Measurements from ENCODE around the gene HMOX1. TPM values are rescaled to one million over a fixed set of nuclear protein-coding genes. Genes with fewer than 3 reads are reported as not detected.

Gene HMOX1
- total RNA-seq, 4 donors from 2014 or later = 11.4 to 131 (median 22.2) TPM

- TF ChIP-seq CTCF (IDR thresholded peaks at IDR 0.05 in 4 of 5, conservative IDR thresholded peaks at IDR 0.05 in 1 of 5) = no peak
- no peak for TF ChIP-seq POLR2A (IDR thresholded peaks at IDR 0.05)
- Histone ChIP-seq H3K4me3 (no peak overlapping the region), H3K9me3 (no peaks in the 10 kb centered on the region), H3K27me3 (no peaks in the 10 kb centered on the region), H3K36me3 (peaks cover 0 to 9% of the 10 kb centered on the region in 2 donors), H3K4me1 (peaks cover 5 to 18% of the 10 kb centered on the region in 2 donors), H3K27ac (no peak overlapping the region)
- ATAC-seq (no peak), DNase-seq (no peak)
- in situ Hi-C loops (cut with MboI; ENCODE audit: low sequenced_read_pairs in 4 of 4) = no loop called here
- intact Hi-C loops (cut with DNase I; ENCODE audit: low total_unique reads) = no loop called here
Observed at GRCh38 chr22:35398591-35398973, 17.7 kb downstream of the HMOX1 start.

DNA sequence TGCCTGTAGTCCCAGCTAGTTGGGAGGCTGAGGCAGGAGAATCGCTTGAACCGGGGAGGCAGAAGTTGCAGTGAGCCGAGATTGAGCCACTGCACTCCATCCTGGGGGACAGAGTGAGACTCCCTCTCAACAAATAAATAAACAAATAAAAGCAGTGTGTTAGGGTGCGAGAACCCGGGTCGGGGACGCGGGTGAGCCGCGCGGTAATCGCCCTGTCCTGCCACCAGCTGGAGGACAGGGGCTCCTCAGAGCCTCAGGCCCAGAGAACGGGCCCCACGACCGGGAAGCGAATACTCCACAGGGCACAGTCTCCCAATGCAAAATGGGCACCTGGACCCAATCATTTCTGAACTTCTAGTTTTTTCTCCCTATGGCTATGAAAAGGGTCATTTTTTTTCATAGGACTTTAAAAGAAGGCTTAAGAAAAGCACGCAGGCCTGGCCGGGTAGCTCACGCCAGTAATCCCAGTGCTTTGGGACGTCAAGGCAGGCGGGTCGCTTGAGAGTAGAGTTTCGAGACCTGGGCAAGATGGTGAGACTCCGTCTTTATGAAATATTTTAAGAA, 18.3 kb downstream of the HMOX1 start:
- peak overlapping the region; percentile 66 to 77 (median 72) for H3K27ac ChIP-seq
- DNase-seq (no peak), ATAC-seq (no peak)
- no peaks in the 10 kb centered on the region for H3K27me3 ChIP-seq
- H3K4me3 ChIP-seq = peak overlapping the region; percentile 85 to 94 (median 88)
- H3K9me3 ChIP-seq = no peaks in the 10 kb centered on the region
- intact Hi-C loops (cut with DNase I; ENCODE audit: low total_unique reads) = loop anchor here (1.0 kb wide), 1 partner anchor 49 kb away; no protein-coding TSS in a partner anchor
- TF ChIP-seq POLR2A (IDR thresholded peaks at IDR 0.05) = no peak
- TF ChIP-seq CTCF (IDR thresholded peaks at IDR 0.05 in 4 of 5, conservative IDR thresholded peaks at IDR 0.05 in 1 of 5) = no peak
- in situ Hi-C loops (cut with MboI; ENCODE audit: low sequenced_read_pairs in 4 of 4) = no loop called here
- peaks cover 5 to 18% of the 10 kb centered on the region in 2 donors for H3K4me1 ChIP-seq
- peaks cover 0 to 10% of the 10 kb centered on the region in 2 donors for H3K36me3 ChIP-seq

DNA sequence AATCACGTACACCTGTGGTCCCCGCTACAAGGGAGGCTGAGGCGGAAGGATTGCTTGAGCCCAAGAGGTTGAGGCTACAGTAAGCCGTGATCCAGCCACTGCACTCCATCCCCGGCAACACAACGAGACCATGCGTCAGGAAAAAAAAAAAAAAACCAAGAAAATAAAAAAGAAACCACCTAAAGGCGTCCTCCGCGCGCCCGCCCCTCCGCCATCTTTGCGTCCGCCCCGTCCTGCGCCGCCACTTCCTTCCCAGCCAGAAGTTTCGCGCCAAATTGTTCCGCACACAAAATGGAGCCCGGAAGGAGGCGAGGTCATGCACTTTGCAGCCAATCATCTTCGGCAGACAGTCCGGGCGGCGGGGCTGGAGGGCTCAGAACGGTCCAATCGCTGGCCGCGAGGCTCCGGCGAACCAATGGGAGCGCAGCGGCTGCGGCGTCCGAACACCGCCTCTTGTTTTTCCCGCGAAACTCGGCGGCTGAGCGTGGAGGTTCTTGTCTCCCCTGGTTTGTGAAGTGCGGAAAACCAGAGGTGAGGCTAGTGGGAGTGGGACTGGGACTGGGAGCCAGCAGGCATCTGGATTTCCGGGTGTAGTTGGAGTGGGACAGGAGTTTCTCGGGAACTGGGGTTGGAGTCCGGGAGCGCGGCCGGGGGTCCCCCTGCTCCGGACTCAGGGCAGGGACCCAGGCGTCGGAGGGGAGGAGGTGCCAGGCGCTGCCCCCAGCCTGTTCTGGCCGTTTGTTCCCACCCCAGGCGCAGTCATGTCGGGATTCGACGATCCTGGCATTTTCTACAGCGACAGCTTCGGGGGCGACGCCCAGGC, 19.0 kb downstream of the HMOX1 start, which contains the start of gene MCM5:
Gene MCM5 (plus strand): TSS at position 463 of the 823 bp plus-strand sequence. CDS start 299 bp downstream, at position 762.
- intact Hi-C loops (cut with DNase I; ENCODE audit: low total_unique reads) (loop anchor here (1.0 kb wide), 1 partner anchor 50 kb away; no protein-coding TSS in a partner anchor), in situ Hi-C loops (cut with MboI; ENCODE audit: low sequenced_read_pairs in 4 of 4) (no loop called here)
- H3K27me3 ChIP-seq = no peaks in the 10 kb centered on the region
- TF ChIP-seq CTCF (IDR thresholded peaks at IDR 0.05 in 4 of 5, conservative IDR thresholded peaks at IDR 0.05 in 1 of 5) (no peak), POLR2A (IDR thresholded peaks at IDR 0.05) (no peak)
- peak; percentile 99 for ATAC-seq
- peaks cover 5 to 18% of the 10 kb centered on the region in 2 donors for H3K4me1 ChIP-seq
- H3K27ac ChIP-seq = peak within 1 kb of the TSS; percentile 66 to 77 (median 72)
- H3K9me3 ChIP-seq = no peaks in the 10 kb centered on the region
- DNase-seq = peak; percentile 97 to 98
- peaks cover 0 to 15% of the 10 kb centered on the region in 2 donors for H3K36me3 ChIP-seq
- H3K4me3 ChIP-seq = peak within 1 kb of the TSS; percentile 85 to 94 (median 88)

DNA sequence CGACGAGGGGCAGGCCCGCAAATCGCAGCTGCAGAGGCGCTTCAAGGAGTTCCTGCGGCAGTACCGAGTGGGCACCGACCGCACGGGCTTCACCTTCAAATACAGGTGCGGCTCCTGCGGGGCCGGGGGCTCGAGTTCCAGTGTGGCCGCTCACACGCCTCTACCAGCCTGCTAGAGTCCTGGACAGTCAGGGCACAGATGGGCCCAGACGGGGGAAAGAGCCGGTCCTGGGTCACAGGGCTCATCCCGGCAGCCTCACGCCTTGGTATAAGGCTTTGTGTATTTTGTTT, 19.6 kb downstream of the HMOX1 start:
- Histone ChIP-seq H3K27me3 (no peaks in the 10 kb centered on the region), H3K36me3 (peaks cover 0 to 15% of the 10 kb centered on the region in 2 donors), H3K9me3 (no peaks in the 10 kb centered on the region), H3K4me3 (peak overlapping the region; percentile 85 to 94 (median 88)), H3K4me1 (peaks cover 5 to 18% of the 10 kb centered on the region in 2 donors), H3K27ac (peak overlapping the region; percentile 56 to 76 (median 66))
- no peak for TF ChIP-seq CTCF (IDR thresholded peaks at IDR 0.05 in 4 of 5, conservative IDR thresholded peaks at IDR 0.05 in 1 of 5)
- no peak for TF ChIP-seq POLR2A (IDR thresholded peaks at IDR 0.05)
- DNase-seq = no peak
- intact Hi-C loops (cut with DNase I; ENCODE audit: low total_unique reads) = no loop called here
- peak in 1 of 2 donors; percentile 3 for ATAC-seq
- in situ Hi-C loops (cut with MboI; ENCODE audit: low sequenced_read_pairs in 4 of 4) = no loop called here
